Liver (tissue), 9 donors: ENCODE measurements around the gene NUDT15. TPM values are rescaled to one million over a fixed set of nuclear protein-coding genes. Genes with fewer than 3 reads are reported as not detected.

Experiments used
- DNase-seq: peaks from one replicate; pipeline ENCODE4 v3.0.0-alpha.2; 2017; ENCODE audit warnings: low spot score
- H3K27ac ChIP-seq, 2 donors: one replicate each; pipeline ENCODE4 v1.7.0; 2013; ENCODE audit warnings: inconsistent platforms in 2 of 2, low read length in 2 of 2, control low read depth in 1 of 2, low read depth in 1 of 2, mild to moderate bottlenecking in 1 of 2
- H3K27me3 ChIP-seq, 4 donors: one replicate each; pipeline versions ENCODE4 v1.6.1 to v1.7.0; 2013; ENCODE audit warnings: low read length in 3 of 4, inconsistent platforms in 1 of 4, mild to moderate bottlenecking in 1 of 4, moderate library complexity in 1 of 4; ENCODE audit not compliant: control insufficient read depth in 4 of 4, insufficient read depth in 4 of 4
- H3K36me3 ChIP-seq, 4 donors: one replicate each; pipeline versions ENCODE4 v1.6.1 to v1.7.0; 2013; ENCODE audit warnings: low read length in 3 of 4, mild to moderate bottlenecking in 3 of 4, low read depth in 1 of 4, moderate library complexity in 1 of 4; ENCODE audit not compliant: control insufficient read depth in 4 of 4, insufficient read depth in 3 of 4
- H3K4me1 ChIP-seq, 4 donors: one replicate each; pipeline versions ENCODE4 v1.6.1 to v1.7.0; 2013; ENCODE audit warnings: low read length in 3 of 4, mild to moderate bottlenecking in 3 of 4, moderate library complexity in 1 of 4; ENCODE audit not compliant: control insufficient read depth in 4 of 4, insufficient read depth in 4 of 4
- H3K4me3 ChIP-seq, 3 donors: one replicate each; pipeline versions ENCODE4 v1.6.1 to v1.7.0; 2013; ENCODE audit warnings: low read length in 3 of 3, control low read depth in 1 of 3, low read depth in 1 of 3, mild to moderate bottlenecking in 1 of 3
- H3K9ac ChIP-seq, 2 donors: one replicate each; pipeline ENCODE4 v1.7.0; 2013; ENCODE audit warnings: low read length in 2 of 2, mild to moderate bottlenecking in 2 of 2, moderate library complexity in 2 of 2, control low read depth in 1 of 2, low read depth in 1 of 2
- H3K9me3 ChIP-seq, 4 donors: one replicate each; pipeline versions ENCODE4 v1.6.1 to v1.7.0; 2013; ENCODE audit warnings: low read length in 3 of 4; ENCODE audit not compliant: control insufficient read depth in 4 of 4
- FOXA1 ChIP-seq: IDR thresholded peaks from 2 replicates; pipeline ENCODE4 v1.6.1; 2016; ENCODE audit warnings: antibody characterized with exemption
- FOXA2 ChIP-seq: IDR thresholded peaks from 2 replicates; pipeline ENCODE4 v1.6.1; 2016; ENCODE audit warnings: antibody characterized with exemption
- GABPA ChIP-seq, 2 donors: IDR thresholded peaks in 1 of 2; conservative IDR thresholded peaks in 1 of 2; 2 replicates each; pipeline ENCODE4 v1.6.1; 2016; ENCODE audit warnings: antibody characterized with exemption in 2 of 2, mild to moderate bottlenecking in 1 of 2, moderate library complexity in 1 of 2
- NR2F2 ChIP-seq: IDR thresholded peaks from 2 replicates; pipeline ENCODE4 v1.6.1; 2016; ENCODE audit warnings: antibody characterized with exemption
- RAD21 ChIP-seq, 2 donors: IDR thresholded peaks; 2 replicates each; pipeline ENCODE4 v1.6.1; 2016; ENCODE audit warnings: antibody characterized with exemption in 2 of 2, mild to moderate bottlenecking in 2 of 2
- TAF1 ChIP-seq: conservative IDR thresholded peaks from 2 replicates; pipeline ENCODE4 v1.6.1; 2016; ENCODE audit warnings: antibody characterized with exemption, mild to moderate bottlenecking
- YY1 ChIP-seq: IDR thresholded peaks from 2 replicates; pipeline ENCODE4 v1.6.1; 2016; ENCODE audit warnings: antibody characterized with exemption, mild to moderate bottlenecking
- WGBS: extraction: QIAGEN DNeasy Blood & Tissue Kit; methylation state at CpG from one replicate; pipeline ENCODE4 v1.1.7; 2013; 5-methylcytosine and 5-hydroxymethylcytosine counted together
- polyA plus RNA-seq, 2 donors: library from polyadenylated mRNA; stranded (reverse) in 1 of 2; unstranded in 1 of 2; fragments of 200-250 nt in 1 of 2; fragments of >200 nt in 1 of 2; fragmentation: Nextera tagmentation in 1 of 2; extraction: Ambion mirVana in 1 of 2; gene quantifications; one replicate each; pipeline versions ENCODE4 v1.2.1 to v1.2.3, GENCODE V29; 2013 to 2015
- total RNA-seq, 2 donors: library from RNA; depleted of rRNA; stranded (reverse); fragments of >200 nt; gene quantifications; one replicate each; pipeline ENCODE4 v1.2.3, GENCODE V29; 2014
- TF ChIP-seq, protein P1 (sequence below): IDR thresholded peaks from 2 replicates; pipeline ENCODE4 v1.6.1; 2016; ENCODE audit warnings: antibody characterized with exemption, mild to moderate bottlenecking
- TF ChIP-seq, protein P2 (sequence below): IDR thresholded peaks from 2 replicates; pipeline ENCODE4 v1.6.1; 2016; ENCODE audit warnings: antibody characterized with exemption
- TF ChIP-seq, protein P3 (sequence below): IDR thresholded peaks from 2 replicates; pipeline ENCODE4 v1.6.1; 2016; ENCODE audit warnings: antibody characterized with exemption
- donor health status: healthy.
- donor health status: healthy.
- donor health status: healthy.
- donor health status: healthy.
- donor health status: healthy.

Gene NUDT15
- total and polyA plus RNA-seq, 4 donors = 6.0 to 7.7 (median 6.9) TPM

- no peaks in the 10 kb centered on the region for H3K27me3 ChIP-seq
- no peak overlapping the region for H3K9ac ChIP-seq
- no peak for TF ChIP-seq RAD21 (IDR thresholded peaks at IDR 0.05)
- H3K27ac ChIP-seq = no peak overlapping the region
- peaks cover 0 to 12% (median 7%) of the 10 kb centered on the region in 4 donors for H3K36me3 ChIP-seq
- no peak overlapping the region for H3K4me3 ChIP-seq
- DNase-seq = no peak
- H3K9me3 ChIP-seq = no peaks in the 10 kb centered on the region
- peaks cover 0 to 11% (median 10%) of the 10 kb centered on the region in 4 donors for H3K4me1 ChIP-seq
Observed at GRCh38 chr13:48040049-48040448, 2.5 kb downstream of the NUDT15 start.

- Histone ChIP-seq H3K27ac (no peak overlapping the region), H3K9me3 (no peaks in the 10 kb centered on the region), H3K9ac (no peak overlapping the region), H3K27me3 (no peaks in the 10 kb centered on the region), H3K4me1 (peaks cover 0 to 11% (median 10%) of the 10 kb centered on the region in 4 donors), H3K4me3 (no peak overlapping the region), H3K36me3 (peaks cover 0 to 12% (median 7%) of the 10 kb centered on the region in 4 donors)
- 99% methylated on average over 1 of the region's 1 CpG for WGBS
- DNase-seq = no peak
- TF ChIP-seq RAD21 (IDR thresholded peaks at IDR 0.05) (no peak), NR2F2 (no peak), FOXA2 (no peak), GABPA (IDR thresholded peaks at IDR 0.05 in 1 of 2, conservative IDR thresholded peaks at IDR 0.05 in 1 of 2) (no peak)
- TF ChIP-seq, protein P1, sequence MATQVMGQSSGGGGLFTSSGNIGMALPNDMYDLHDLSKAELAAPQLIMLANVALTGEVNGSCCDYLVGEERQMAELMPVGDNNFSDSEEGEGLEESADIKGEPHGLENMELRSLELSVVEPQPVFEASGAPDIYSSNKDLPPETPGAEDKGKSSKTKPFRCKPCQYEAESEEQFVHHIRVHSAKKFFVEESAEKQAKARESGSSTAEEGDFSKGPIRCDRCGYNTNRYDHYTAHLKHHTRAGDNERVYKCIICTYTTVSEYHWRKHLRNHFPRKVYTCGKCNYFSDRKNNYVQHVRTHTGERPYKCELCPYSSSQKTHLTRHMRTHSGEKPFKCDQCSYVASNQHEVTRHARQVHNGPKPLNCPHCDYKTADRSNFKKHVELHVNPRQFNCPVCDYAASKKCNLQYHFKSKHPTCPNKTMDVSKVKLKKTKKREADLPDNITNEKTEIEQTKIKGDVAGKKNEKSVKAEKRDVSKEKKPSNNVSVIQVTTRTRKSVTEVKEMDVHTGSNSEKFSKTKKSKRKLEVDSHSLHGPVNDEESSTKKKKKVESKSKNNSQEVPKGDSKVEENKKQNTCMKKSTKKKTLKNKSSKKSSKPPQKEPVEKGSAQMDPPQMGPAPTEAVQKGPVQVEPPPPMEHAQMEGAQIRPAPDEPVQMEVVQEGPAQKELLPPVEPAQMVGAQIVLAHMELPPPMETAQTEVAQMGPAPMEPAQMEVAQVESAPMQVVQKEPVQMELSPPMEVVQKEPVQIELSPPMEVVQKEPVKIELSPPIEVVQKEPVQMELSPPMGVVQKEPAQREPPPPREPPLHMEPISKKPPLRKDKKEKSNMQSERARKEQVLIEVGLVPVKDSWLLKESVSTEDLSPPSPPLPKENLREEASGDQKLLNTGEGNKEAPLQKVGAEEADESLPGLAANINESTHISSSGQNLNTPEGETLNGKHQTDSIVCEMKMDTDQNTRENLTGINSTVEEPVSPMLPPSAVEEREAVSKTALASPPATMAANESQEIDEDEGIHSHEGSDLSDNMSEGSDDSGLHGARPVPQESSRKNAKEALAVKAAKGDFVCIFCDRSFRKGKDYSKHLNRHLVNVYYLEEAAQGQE = no peak
Observed at GRCh38 chr13:48040896-48041295, 3.4 kb downstream of the NUDT15 start.

DNA sequence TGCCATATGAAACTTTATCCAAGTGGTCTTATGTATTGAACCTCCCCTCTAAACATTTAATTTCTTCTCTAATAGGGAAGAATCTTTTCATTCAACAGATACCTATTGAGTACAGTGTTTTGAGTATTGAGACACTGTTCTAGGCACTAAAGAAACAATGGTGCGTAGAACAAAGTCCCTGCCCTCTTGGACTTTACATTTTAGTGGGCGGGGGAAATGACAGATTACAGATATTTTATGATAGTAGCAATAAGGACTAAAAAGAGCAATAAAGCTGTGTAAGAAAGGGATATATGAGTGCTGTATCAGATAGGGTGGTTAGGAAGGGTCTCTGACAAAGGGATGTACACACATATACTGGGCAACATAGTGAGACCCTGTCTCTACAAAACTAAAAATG lies 5.4 kb downstream of the NUDT15 start:
- WGBS = 91% methylated on average over 2 of the region's 2 CpGs
- TF ChIP-seq, protein P2, sequence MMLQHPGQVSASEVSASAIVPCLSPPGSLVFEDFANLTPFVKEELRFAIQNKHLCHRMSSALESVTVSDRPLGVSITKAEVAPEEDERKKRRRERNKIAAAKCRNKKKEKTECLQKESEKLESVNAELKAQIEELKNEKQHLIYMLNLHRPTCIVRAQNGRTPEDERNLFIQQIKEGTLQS = no peak
- TF ChIP-seq YY1 = no peak
- no peak for TF ChIP-seq FOXA1
- no peak for TF ChIP-seq NR2F2
- TF ChIP-seq FOXA2 = no peak
- no peak for TF ChIP-seq GABPA (IDR thresholded peaks at IDR 0.05 in 1 of 2, conservative IDR thresholded peaks at IDR 0.05 in 1 of 2)
- no peak for TF ChIP-seq TAF1
- TF ChIP-seq, protein P3, sequence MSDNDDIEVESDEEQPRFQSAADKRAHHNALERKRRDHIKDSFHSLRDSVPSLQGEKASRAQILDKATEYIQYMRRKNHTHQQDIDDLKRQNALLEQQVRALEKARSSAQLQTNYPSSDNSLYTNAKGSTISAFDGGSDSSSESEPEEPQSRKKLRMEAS = no peak
- TF ChIP-seq RAD21 (IDR thresholded peaks at IDR 0.05) = no peak
- H3K36me3 ChIP-seq = peaks cover 1 to 12% (median 10%) of the 10 kb centered on the region in 4 donors
- H3K27ac ChIP-seq = no peak overlapping the region
- H3K9ac ChIP-seq = no peak overlapping the region
- DNase-seq = no peak
- peaks cover 0 to 3% (median 0%) of the 10 kb centered on the region in 4 donors for H3K4me1 ChIP-seq
- H3K9me3 ChIP-seq = no peaks in the 10 kb centered on the region
- no peak overlapping the region for H3K4me3 ChIP-seq
- H3K27me3 ChIP-seq = no peaks in the 10 kb centered on the region
